GM19240 (cell line): ENCODE data around the gene CHST11.

Experiments used
- DNase-seq: peaks from one replicate; pipeline ENCODE4 v3.0.0; 2011; ENCODE audit warnings: low spot score; ENCODE audit not compliant: insufficient read length

The CHST11 gene

DNA sequence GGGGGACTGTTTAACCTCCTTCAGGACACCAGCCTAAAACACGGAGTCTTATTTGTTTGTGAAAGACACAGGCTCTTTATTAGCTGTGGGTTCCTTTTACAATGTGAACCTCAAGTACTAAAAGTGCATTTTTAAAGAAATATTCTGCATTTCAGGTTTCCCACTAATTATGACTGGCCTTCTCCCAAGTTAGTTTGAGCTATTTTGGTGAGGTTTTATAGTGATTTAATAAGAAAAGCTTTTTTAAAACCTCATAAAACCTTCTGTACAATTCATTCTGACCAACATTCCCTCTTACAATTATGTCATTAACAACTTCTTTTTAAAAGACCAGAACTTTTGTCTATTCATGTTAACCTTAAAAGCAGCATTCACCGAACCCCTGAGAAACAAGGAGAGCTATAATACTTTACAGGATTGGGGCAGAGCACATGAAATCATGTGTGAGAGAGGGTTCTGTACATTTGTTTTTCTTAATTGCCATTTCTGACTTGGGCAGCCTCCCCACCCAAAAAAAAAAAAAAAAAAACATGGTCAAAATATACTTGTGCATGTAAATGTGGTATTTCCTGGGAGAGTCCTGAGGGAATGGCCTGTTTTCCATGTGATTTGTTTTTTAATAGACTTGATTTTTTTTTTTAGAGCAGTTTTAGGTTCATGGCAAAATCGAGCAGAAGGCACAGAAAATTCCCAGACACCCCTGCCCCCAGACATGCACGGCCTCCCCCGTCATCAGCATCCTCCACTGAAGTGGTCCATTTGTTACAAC lies 169.5 kb downstream of the CHST11 start:
- DNase-seq = no peak

DNA sequence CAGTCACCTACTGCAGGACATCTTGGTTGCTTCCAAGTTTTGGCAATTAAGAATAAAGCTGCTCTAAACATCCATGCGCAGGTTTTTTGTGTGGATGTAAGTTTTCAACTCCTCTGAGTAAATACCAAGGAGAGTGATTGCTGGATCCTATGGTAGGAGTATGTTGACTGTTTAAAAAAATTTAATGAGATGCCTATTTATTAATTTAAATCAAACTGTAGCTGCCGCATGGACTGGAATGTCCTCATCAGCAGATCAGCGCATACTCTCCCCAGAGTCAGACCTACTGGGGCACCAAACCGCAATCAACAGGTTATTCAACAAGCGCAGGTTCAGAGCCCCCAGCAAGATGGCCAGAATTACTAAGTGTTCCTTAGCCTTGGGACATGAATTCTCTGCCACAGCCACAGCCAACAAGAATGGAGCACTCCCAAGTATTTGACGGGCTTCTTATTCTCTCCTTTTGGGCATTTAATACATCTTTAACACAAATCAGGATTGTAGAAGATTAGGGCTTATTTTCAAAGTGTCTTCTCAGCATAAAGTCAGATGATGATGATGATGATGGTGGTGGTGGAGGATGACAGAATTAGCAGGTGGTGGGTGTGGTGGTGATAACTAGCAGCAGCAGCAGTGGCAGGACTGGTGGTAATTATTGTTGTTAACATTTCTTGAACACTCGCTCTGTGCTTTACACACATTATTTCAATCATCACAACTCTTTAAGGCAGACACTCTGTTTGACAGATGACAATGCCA lies 170.7 kb downstream of the CHST11 start:
- DNase-seq = no peak

DNA sequence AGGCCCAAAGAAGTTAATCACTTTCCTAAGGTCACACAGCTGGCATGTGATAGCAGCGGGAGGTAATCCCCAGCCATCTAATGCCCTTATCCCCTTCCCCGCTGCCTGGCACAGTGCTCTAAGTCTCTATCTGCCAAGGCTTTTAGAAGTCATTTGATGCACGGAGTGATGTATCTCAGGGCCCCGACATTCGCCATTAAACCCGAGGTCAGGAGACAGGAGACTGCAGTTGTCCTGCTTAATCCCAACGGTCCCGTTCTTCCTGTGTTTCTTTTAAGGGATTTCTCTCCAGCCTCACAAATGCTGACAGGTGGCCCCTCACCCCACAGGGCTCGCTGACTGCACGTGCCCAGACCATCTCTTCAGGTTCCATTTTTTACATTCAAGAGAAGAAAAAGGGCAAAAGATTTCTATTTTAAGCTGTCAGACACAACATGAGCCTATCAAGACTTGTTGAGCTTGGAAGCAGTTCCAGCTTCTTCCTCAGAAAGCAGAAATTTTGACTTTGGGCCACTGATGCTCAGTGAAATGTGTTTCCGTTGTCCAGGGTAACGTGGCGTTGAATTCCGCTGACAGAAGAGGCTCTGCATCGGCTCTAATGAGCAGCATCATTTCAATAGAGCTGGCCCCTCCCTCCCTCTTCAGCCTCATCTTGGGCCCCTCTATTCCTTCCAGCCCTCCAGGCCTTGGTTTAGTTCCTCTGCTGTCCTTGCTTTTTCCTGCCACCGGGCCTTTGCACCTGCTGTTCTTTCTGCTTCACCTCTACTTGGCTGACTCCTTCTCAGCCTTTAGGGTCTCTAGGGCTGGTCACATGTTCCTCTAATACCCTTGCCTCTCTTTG lies 171.5 kb downstream of the CHST11 start:
- DNase-seq = no peak

DNA sequence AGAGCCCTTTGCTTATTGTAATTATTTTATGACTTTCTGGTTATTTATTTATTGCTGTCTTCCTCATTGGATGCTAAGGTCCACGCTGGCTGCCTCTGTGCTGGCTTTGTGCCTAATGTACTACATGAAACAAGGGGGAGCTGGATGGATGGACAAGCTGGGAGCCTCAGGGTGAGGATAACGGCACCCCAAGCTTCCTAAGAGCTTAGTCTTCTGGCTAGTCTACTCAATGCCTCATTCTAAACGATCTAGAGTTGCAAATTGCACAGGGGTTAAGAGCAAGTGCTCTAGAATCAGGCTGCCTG lies 172.0 kb downstream of the CHST11 start:
- DNase-seq = no peak

DNA sequence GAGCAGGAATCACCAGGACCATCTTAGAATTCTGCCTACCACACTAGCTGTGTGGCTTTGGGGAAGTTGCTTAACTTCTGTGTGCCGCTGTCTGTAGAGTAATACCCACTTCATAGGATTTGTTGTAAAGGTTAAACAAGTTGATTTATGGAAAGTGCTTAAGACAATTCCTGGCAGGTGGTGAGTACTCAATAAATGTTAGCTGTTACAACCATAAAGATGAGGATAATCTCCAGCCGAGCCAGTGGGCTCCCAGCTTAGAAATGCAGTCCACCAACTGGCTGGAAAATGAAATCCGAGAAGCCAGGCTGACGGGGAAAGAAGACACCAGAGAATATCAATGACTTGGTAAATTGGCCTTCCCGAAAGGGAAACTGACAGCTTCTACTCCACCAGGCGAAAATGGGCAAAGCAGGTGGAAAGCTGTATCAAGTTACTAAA lies 173.5 kb downstream of the CHST11 start:
- DNase-seq = no peak

DNA sequence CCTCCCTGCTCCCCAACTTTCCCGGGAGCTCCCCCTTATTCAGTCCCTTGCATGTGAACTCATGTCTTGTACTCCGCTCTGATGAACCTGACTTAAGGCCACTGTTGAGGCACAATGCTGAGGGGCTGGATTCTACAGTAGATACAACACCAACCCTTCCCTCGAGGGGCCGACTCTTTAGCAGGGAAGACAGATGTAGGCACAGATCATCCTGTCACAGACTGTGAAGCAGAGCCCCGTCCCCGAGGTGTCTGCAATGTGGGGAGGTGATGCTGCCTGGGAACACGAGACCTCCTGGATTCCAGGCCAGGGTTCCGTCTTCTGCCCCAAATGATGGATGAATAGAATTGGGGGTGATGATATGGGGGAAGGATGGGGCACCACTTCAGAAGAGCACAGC lies 175.1 kb downstream of the CHST11 start:
- DNase-seq = no peak

DNA sequence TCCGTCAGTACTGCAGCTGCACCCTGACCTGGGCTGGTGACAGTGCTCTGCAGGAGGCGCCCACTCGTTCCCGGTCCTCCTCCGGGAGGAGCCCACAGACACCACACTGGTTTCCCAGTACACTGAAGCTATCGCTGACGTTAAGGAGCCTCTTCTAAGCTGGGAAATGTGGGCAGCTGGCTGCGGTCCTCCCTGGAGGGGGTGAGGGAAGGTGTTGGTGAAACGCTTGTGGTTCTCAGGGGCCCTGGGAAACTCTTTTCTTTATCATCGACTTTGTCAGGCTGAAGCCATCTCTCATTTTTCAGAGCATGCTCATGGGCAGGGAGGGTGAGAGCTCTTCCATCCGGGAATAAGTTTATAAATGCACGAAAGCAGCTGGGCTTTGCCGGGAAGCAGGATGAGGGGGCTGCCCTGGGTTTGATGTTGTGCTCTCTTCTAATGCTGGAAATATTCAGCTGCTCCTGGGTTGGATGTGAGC lies 176.0 kb downstream of the CHST11 start:
- DNase-seq = no peak

DNA sequence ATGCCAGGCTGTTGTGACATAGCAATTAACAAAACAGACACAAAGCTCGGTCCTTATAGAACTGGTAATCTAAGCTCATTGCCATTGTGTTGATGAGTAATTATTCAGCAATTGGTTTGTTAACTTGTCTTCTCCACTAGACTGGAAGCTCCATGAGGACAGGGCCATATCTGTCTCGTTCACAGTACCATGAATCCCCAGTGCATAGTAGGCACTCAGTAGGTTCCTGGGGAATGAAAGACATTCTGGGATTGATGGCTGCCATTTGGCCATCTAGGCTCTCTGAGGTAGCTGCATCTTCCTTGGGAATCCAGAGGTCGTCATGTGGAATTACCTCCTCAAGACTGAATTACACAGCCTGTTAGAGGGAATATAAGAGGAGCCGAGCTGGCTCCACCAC lies 177.3 kb downstream of the CHST11 start:
- no peak for DNase-seq

DNA sequence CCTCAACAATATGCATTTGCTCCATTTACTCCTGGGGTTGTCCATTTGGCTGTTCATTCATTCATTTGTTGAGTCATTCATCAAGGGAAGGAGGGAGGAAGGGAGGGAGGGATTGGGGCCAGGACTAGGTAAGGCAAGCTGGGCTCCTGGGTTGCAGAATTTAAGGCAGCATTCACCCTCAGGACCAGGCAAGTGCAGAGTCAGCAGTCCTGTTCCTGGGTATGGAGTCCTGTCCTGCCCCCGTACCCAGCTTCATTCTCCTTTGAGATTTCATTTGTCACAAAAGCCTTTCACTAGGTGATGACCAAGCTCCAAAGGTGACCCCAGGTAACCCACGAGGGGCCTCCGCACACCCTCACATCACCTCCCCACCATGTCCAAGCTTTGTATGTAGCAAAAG lies 178.1 kb downstream of the CHST11 start:
- DNase-seq = no peak

DNA sequence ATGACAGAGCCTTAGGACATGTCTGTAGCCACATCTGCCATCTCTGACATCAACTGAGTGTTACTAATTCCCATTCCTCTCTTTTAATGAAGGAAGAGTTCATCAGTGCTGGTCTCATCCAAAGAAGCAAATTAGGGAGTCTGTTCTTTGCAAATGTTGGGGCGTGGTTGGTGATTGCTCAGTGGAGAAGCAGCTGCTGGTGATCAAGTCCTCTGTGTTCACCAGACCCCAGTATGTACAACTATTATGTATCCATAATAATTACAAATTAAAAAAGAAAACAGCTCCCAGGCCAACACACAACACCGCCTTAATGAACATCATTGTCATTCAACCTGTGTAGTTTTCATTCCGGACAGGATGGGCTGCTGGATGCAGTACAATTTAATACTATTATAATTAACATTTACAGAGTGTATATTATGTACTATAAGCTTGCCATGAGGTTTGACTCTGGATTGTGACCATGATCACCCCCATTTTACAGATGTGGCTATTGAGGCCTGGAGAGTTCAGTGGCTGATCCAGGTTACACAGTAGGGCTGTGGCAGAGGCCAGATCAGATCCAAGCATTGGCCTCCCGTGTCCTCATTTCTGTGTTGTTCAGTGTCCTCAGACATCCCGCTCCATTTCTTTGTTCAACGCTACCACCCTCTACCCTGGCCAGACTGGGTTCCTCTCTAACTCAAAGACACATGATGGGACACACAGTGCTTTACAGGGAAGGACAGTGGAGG lies 179.0 kb downstream of the CHST11 start:
- no peak for DNase-seq

DNA sequence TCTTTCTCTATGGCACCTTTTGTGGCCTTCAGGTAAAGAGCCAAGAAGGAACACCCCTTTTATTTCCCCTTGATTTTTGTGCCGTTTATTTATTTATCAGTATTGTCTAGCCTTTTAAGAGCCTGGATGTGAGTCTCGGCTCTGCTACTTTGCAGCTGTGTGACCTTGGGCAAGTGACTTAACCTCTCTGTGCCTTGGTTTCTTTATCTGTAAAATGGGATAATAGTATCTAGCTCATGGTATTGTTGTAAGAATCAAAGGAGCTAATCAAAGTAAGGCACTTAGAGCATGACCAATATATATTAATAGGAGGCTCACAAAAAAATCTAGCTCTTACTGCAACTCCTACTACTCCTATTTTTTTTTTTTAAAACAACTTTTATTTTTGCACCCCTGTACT lies 179.7 kb downstream of the CHST11 start:
- no peak for DNase-seq

DNA sequence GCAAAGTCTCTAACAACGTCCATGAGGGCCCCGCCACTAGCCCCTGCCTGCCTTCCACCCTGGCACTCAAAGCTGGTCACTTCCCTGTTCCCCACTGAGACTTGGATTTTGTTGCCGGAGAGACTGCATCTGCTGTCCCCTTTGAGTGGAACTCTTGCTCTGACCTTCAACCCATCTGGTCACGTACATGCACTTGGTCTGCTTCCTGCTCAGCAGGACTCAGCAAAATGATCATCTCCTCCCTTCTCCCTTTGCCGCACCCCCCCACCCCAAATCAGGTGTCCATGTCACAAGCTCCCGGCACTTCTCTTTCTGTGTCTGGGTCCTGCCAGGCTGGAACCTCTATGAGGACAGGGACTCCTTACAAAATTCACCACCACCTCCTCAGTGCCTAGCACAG lies 180.9 kb downstream of the CHST11 start:
- DNase-seq = no peak

DNA sequence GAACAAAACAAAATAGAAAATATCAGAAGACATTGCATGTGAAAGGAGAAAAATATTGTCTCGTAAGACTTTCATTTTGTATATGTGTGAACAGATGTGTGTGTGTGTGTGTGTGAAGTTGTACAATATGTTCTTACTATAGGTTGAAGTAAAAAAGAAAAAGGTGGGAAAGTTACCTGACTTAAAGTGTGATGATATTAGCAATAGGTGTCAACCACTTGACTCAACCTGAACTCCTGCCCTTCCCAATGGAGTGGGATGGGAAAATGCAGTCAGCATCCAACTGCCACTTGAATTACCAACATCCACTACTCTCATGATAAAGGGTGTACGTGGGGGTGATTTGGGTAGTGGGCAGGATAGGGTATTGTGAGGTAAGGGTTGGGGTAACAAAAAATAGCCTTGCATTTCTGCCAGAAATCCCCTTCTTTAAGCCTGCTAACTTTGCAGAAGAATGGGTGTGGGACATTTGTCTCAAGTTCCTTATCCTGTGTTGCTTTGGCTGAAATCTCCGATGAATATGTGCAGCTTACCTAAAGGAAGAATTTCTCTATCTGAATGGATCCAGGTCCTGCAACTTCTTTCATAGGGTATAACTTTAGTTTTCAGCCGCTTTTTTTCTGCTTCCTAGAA lies 181.6 kb downstream of the CHST11 start:
- DNase-seq = no peak

DNA sequence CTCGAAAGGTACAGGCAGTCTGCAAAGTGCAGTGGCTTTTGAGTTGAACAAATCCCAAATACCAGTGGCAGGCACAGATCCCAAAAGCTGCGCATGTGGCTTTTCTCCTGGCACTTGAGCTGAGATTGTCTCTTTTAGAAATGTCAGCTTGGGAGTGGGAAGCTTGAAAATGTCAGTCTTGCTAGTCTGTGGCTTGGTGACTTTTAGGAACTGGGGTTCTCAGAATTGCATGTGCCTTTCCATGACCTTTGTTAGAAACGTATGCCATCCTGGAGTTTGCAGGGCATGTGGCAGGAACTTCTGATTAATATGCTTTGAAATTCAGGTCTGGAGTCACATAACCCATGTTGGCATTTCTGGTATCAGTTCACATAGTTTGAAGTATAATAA lies 182.1 kb downstream of the CHST11 start:
- DNase-seq = no peak

DNA sequence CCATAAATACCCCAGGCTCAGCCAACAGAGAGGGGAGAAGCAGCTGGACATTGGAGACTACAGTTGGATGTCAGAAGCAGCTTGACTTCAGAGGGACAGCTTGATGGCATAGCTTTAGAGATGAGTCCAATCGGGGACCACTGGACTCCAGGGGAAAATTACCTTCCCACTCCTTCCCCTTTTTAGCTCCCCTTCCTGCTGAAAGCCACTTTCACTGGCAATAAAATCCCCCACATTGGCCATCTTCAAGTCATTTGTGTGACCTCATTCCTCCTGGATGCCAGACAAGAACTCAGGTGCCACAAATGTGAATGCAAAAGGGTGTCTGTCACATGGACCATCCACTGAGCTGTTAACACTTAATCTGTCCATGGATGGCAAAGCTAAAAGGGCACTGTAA lies 184.2 kb downstream of the CHST11 start:
- DNase-seq = no peak

DNA sequence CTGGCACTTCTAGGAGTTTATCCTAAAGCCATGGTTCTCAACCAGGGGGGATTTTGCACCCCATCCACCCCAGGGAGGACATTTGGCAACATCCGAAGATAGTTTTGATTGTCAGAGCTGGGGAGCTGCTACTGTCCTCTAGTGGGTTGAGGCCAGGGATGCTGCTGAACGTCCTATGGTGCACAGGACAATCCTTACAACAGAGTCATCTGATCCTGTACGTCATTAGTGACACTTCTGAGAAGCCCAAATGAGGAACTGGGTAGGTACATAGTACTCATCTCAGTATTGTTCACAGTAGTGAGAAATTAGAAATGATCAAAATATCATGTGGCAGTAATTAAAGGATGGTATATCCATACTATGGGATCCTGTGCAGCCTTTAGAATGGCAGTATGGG lies 185.1 kb downstream of the CHST11 start:
- DNase-seq = peak; percentile 47

DNA sequence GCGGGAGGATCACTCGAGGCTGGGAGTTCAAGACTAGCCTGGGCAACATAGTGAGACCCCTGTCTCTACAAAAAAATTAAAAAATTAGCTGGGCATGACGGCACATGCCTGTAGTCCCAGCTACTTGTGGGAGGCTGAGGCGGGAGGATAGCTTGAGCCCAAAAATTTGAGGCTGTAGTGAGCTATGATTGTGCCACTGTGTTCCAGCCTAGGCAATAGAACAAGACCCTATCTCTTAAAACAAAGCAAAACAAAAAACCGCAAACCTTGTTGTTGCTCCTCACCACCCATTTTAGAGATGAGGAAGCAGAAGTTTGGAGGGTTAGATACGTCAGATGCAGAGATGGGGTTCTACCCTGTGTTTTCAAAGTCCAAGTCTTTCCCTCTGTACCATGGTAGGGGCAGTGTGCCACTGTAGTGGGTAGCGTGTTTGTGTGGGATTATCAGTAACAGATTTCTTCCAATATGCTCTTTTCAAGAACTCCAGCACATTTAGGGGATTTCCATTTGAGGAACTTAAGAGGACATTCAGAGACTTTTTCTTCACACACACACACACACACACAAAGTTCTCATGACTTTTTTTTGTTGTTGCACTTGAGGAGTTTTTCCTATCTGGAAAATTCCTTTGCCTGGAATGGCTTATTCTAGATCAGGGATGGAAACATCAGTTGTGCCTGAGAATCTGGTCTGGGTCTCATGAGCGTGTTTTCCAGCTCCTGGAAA lies 186.5 kb downstream of the CHST11 start:
- no peak for DNase-seq

DNA sequence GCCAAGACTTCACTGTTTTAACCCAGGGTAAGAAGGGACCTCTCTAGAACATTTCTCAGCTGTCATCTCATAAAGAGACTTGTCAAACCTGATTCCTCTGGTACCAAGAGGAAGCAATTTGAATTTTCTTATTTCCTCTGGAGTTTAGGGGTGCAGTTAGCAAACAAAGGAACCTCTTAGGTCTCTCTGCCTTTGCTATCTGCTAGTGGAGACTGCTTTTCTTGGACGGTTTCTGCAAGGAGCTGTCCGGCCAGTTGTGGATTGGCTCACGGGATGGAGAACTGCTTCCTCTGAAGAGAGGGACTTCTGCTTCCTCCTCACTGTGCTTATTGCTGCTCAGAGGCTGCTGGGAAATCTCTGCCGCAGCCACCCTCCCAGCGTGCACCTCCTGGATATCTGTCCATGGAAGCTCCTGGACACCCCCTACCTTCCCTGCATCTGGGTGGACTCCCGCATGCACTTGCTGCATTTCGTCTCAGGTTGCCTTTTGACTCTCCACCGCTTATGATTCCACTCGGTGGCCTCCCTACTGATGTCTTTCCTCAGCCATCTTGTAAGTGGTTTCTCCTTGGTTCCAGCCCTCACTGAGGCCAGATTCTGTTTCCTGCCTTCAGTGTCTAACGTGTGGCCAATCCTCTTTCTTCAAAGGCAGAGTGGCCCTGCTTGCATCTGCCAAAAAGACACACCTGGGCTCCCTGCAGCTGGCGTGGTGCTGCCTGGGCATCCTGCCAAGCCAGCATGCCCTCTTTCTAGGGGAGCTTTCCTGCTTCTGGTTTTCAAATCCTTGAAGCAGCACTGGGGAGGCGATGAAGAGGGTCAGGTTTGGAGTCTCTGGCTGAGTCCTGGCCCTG lies 187.3 kb downstream of the CHST11 start:
- DNase-seq = no peak

DNA sequence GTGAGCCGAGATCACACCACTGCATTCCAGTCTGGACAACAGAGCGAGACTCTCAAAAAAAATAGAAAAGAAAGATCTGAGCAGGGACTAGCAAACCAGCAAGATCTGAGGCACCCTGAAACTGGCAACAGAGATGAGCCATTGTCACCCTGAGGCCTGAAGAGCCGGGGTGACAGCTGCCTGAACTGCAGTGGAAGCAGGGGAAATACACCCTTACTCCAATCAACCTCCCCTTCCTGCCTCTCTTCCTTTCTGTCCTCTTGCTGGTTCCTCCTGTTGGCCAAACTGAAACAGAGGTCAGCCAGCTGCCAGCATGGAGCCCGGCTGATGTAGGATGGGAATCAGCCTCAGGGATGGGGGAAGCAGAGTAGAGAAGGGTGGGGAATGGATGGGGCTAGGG lies 192.0 kb downstream of the CHST11 start:
- DNase-seq = no peak
